Measurements from ENCODE around the gene HTN3.
"Not testable (repeated sequence)": the region's sequence is repeated elsewhere in the genome, so short reads cannot be mapped to it uniquely, and the experiment has no call there.

HTN3 gene

DNA sequence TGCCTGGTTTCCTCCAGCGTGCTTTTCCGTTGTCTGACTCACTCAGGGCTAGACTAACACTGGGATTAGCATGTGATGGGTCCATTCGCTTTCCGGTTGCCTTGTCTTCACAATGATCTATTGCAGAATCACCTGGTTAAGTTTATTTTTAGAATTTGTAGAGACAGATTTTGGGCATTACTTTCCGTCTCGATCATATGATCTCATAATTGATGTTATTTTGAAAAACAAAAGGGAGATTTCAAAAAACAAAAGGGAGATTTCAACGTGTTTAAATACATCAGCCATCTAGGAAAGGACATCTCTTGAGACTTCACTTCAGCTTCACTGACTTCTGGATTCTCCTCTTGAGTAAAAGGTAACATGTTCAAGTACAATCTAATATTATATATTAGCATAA, at the start of gene HTN3:
Gene HTN3, plus strand, starts transcription at position 301 of the 400 bp plus-strand sequence. CDS start 2,282 bp downstream, outside the sequence.
- DNase-seq (ENCODE audit: low read depth in 2 of 2) = not testable (repeated sequence)

DNA sequence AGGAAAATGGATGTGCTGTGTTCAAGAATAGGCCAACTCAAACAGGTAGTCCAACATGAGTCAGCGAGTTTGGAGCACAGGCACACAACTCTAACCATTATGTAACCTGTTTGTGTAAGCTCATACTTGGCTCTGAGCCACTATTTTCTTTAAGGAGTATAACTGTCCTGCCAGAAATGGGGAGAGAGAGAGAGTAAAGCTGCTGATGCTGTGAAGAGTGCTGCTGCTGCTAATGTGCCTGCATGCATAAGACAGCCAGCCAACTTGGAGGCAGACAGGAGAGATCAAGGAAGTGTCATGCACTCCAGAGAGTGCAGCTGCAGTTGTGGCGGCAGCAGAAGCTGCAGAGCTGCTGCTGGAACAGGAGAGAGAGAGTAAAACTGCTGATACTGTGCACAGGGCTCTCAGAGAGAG, 44.2 kb upstream of the HTN3 start:
- peak in 1 of 2 experiments; percentile 1 for DNase-seq (ENCODE audit: low read depth in 2 of 2)

DNA sequence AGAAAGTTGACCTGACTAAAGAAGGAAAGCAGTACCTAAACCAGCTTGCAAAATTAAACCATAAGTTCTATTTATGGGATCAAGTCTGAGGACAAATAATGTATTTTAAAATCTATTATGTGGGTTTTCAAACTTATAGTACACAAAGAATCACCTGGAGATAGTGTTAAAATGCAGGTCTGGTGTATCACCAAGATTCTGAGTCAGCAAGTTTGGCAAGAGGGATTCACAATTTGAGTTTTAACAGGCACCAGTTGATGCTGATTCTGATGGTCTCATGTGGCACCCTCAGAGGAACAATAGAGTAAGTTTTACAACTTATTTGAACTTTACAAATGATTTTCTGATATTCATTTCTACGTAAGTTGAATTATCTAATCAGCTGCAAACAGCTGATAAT, 41.6 kb upstream of the HTN3 start:
- no peak for DNase-seq (ENCODE audit: low read depth in 2 of 2)

DNA sequence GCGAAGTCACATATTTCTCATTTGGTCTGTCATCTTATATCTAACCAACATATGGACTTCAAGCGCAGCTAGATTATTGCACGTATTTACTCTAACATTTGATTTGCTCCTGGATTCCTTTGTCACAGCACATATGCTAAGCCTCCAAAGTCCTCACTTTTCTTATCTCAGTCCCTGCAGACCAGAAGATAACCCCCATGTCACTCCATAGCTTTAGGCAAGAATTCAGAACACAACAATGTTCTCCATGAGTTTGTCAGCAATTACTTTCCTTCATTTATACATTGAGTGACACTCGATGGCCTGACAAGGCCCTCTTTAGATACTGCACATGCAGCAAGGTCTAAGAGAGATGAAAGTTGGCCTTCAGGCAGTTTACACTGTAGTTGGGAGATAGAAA, 37.2 kb upstream of the HTN3 start:
- no peak for DNase-seq (ENCODE audit: low read depth in 2 of 2)

DNA sequence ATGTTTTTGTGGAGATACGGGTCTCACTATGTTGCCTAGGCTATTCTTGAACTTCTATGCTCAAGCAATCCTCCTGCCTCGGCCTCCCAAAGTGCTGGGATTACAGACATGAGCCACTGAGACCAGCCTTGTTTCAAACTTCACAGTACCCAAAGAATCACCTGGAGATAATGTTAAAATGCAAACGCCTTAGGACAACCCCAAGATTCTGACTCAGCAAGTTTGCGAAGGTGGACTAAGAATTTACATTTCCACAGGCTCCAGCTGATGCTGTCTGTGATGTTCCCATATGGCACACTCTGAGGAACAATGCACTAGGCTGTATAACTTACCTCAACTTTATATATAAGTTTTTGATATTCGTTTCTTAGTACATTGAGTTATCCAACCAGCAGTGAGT, 33.5 kb upstream of the HTN3 start:
- DNase-seq (ENCODE audit: low read depth in 2 of 2) = no peak

DNA sequence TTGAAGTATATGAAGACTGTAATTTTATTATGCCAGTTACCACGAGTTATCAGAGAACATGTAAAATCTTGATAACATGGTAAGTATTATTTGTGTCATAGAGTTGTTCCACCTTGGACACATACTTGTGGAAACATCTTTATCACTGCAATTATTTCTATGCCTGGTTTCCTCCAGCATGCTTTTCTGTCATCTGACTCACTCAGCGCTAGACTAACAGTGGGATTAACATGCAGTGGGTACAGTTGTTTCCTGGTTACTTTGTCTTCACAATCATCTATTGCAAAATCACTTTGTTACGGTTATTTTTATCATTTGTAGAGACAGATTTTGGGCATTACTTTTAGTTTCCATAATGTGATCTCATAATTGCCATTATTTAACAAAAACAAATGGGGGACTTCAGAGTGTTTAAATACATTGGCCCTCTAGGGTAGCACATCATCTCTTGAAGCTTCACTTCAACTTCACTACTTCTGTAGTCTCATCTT, 32.7 kb upstream of the HTN3 start, which contains the start of gene STATH:
Gene STATH, plus strand, starts transcription at position 441 of the 491 bp plus-strand sequence. CDS start 2,472 bp downstream, outside the sequence.
- no peak for DNase-seq (ENCODE audit: low read depth in 2 of 2)

DNA sequence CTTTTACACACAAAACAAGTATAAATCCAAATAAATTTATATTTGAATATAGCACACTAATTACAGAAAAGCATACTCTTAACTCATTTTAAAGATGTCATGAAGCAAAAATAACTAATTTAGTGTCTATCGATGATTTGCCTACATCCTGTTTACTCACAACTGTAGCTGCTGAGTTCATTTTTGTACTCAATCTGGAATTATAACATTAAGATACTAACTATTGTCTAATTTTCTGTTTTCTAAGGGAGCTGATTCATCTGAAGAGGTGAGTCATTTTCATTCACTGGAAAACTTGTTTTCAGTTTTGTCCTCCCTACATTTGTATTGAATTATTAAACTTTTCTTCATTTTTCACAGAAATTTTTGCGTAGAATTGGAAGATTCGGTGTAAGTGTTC, 28.8 kb upstream of the HTN3 start:
- DNase-seq (ENCODE audit: low read depth in 2 of 2) = no peak

DNA sequence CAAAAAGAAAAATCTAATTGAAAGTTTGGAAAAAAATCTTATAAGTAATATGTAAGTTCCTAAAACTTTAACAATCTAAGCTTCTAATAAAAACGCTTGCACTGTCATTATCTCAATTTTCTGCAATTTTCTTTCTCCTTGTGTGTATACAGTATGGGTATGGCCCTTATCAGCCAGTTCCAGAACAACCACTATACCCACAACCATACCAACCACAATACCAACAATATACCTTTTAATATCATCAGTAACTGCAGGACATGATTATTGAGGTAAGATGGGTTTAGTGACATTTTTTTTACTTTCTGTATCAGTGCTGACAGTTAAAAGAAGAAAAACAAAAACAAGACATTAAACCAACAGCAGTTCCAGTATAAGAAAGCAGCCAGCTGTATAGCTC, 27.5 kb upstream of the HTN3 start:
- no peak for DNase-seq (ENCODE audit: low read depth in 2 of 2)

DNA sequence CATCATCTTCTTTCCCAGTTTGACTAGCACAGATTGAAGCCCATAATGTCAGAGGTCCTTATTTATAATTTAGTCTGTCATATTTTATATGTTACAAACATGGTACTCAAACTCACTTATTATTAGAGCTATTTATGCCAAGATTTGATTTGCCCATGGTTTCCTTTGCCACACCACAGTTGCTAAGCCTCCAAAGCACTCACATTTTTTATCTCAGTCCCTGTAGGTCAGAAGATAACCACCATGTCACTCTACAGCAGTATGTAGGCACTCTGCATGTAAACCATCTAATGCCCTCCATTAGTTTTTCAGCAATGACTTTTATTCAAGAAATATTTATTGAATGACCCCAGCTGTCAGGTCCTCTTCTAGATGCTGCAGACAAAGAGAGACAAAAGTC, 25.8 kb upstream of the HTN3 start:
- DNase-seq (ENCODE audit: low read depth in 2 of 2) = no peak

DNA sequence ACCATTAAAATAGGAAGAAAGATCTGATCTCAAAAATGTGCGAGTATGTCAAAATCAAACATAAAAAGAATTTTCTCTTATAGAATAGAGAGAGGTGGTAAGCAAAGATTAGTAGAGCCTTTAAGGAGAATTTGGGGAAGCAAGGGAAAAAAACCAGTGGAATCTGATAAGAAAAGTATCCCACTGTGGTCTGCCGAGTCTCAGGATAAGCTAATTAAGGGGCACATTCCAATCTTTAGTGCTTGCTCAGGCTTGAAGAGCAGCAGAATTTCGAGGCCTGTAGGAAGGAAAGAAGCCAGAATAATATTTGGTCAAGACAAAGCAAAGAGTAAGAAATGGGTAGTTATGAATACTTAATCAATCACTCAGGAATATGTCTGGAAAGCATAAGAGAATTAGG, 19.5 kb upstream of the HTN3 start:
- DNase-seq (ENCODE audit: low read depth in 2 of 2) = no peak

DNA sequence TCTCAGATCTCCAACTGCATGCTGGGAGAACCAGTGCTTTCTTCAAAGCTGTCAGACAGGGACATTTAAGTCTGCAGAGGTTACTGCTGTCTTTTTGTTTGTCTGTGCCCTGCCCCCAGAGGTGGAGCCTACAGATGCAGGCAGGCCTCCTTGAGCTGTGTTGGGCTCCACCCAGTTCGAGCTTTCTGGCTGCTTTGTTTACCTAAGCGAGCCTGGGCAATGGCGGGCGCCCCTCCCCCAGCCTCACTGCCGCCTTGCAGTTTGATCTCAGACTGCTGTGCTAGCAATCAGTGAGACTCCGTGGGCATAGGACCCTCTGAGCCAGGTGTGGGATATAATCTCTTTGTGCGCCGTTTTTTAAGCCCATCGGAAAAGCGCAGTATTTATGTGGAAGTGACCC, 9.3 kb upstream of the HTN3 start:
- DNase-seq (ENCODE audit: low read depth in 2 of 2) = not testable (repeated sequence)

DNA sequence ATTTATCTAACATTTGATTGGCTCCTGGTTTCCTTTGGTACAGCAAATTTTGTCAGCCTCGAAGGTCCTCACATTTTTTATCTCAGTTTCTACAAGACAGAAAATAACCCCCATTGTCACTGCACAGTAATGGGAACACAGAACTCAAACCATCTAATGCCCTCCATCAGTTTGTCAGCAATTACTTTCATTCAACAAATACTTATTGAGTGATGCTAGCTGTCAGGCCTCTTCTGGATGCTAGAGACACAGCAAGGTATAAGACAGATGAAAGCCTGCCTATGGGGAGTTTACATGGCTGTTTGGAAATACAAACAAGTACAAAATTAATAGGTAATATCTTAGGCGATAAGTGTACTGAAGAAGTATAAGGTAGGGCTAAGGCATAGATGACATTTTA, 5.0 kb upstream of the HTN3 start:
- no peak for DNase-seq (ENCODE audit: low read depth in 2 of 2)

DNA sequence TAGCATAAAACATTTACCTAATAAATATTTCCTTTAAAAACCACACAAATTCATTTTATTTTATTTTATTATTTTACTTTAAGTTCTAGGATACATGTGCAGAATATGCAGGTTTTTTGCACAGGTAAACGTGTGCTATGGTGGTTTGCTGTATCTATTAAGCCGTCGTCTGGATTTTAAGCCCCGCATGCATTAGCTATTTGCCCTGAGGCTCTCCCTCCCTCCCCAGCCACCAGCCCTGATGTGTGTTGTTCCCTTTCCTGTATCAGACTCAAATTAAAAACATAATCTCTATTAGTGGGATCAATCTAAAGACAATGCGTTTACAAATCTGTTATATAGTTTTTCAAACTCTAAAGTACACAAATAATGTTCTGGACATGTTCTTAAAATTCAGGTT, 1.2 kb upstream of the HTN3 start:
- DNase-seq (ENCODE audit: low read depth in 2 of 2) = no peak

DNA sequence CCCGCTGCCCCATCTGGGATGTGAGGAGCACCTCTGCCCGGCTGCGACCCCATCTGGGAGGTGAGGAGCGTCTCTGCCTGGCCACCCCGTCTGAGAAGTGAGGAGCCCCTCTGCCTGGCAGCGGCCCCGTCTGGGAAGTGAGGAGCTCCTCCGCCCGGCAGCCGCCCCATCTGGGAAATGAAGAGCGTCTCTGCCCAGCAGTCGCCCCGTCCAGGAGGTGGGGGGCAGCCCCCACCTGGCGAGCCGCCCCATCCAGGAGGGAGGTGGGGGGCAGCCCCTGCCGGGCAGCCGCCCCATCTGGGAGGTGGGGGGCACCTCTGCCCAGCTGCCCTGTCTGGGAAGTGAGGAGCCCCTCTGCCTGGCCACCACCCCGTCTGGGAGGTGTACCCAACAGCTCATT, 9.3 kb downstream of the HTN3 start:
- not testable (repeated sequence) for DNase-seq (ENCODE audit: low read depth in 2 of 2)

DNA sequence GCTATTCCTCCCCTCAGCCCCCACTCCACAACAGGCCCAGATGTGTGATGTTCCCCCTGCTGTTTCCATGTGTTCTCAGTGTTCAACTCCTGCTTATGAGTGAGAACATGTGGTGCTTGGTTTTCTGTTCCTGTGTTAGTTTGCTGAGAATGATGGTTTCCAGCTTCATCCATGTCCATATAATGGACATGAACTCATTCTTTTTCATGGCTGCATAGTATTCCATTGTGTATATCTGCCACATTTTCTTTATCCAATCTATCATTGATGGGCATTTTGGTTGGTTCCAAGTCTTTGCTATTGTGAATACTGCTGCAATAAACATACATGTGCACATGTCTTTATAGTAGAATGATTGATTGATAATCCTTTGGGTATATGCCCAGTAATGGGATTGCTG, 11.7 kb downstream of the HTN3 start:
- not testable (repeated sequence) for DNase-seq (ENCODE audit: low read depth in 2 of 2)

DNA sequence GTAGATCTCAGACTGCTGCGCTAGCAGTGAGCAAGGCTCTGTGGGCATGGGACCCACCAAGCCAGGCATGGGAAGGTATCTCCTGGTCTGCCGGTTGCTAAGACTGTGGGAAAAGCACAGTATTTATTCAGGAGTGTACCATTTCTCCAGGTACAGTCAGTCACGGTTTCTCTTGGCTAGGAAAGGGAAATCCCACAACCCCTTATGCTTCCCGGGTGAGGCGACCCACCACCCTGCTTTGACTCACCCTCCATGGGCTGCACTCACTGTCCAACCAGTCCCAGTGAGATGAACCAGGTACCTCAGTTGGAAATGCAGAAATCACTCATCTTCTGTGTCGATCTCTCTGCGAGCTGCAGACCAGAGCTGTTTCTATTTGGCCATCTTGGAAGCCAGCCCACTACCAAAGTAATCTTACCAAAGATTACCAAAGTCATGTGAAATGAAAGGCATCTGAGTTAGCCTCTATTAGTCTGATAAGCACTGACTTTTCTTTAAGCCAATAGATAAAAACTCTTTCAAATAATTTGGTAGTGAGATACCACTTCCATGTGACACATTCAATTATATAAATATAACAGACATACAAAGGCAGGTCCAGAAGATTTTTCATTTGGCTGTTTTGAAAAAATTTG, 13.5 kb downstream of the HTN3 start:
- DNase-seq (ENCODE audit: low read depth in 2 of 2) = no peak

DNA sequence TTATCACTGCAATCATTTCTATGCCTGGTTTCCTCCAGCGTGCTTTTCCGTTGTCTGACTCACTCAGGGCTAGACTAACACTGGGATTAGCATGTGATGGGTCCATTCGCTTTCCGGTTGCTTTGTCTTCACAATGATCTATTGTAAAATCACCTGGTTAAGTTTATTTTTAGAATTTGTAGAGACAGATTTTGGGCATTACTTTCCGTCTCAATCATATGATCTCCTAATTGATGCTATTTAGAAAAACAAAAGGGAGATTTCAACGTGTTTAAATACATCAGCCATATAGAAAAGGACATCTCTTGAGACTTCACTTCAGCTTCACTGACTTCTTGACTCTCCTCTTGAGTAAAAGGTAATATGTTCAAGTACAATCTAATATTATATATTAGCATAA, 21.9 kb downstream of the HTN3 start, which contains the start of gene HTN1:
Gene HTN1, plus strand, starts transcription at position 301 of the 400 bp plus-strand sequence. CDS start 2,639 bp downstream, outside the sequence.
- DNase-seq (ENCODE audit: low read depth in 2 of 2) = not testable (repeated sequence)

DNA sequence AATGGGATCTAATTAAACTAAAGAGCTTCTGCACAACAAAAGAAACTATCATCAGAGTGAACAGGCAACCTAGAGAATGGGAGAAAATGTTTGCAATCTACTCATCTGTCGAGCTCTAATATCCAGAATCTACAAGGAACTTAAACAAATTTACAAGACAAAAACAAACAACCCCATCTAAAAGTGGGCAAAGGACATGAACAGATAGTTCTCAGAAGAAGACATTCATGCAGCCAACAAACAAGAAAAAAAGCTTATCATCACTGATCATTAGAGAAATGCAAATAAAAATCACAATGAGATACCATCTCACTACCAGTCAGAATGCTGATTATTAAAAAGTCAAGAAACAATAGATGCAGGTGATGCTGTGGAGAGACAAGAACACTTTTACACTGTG, 28.3 kb downstream of the HTN3 start:
- DNase-seq (ENCODE audit: low read depth in 2 of 2) = not testable (repeated sequence)

DNA sequence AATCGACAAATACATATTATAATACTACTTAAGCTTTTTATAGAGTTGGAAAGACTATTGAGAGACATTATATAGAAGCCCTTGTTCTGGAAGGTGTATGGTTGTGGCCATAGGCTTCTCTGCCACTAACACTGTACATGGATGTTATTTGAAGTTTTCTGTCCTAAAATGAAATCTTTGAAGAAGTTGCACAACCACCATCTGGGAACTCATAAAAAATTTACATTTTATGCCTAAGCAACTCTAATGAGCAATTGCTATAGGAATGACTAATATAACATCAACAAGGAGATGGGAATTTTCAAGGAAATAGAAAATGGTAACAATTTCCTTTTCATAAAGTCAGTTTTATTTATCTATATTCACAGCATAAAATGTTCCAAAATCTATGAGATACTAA, 29.4 kb downstream of the HTN3 start:
- no peak for DNase-seq (ENCODE audit: low read depth in 2 of 2)

DNA sequence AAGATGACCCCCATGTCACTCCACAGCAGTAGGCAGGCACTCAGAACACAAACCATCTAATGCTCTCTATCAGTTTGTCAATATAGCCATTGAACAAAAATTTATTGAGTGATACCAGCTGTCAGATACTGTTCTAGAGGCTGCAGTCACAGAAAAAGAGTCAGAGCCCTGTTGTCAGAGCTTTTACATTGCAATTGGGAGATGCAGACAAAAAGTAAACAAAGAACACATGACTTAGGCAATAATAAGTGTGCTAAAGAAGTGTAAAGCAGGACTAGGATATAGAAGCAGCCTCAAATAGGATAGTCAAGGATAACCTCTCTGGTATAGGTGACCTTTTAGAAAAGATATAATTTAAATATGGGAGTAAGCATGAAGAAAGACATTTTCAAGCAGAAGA, 30.9 kb downstream of the HTN3 start:
- no peak for DNase-seq (ENCODE audit: low read depth in 2 of 2)

DNA sequence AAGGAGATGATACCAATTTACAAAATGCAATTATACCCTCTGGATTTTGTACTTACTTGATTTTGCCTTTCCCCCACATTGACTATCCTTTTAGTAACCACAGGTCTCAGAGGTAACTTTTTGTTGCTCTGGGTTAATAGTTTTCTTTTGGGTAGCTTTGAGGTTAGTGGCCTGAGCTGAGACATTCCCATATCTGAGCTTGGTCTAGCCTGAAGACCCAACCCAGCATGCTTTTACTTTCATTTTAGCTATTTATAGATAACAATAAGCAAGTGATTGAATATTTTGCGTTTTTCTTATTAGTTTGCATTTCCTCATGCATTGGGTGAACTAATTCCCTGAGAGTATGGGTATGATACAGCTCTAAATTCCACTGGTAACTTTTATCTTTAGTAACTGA, 33.7 kb downstream of the HTN3 start:
- no peak for DNase-seq (ENCODE audit: low read depth in 2 of 2)

DNA sequence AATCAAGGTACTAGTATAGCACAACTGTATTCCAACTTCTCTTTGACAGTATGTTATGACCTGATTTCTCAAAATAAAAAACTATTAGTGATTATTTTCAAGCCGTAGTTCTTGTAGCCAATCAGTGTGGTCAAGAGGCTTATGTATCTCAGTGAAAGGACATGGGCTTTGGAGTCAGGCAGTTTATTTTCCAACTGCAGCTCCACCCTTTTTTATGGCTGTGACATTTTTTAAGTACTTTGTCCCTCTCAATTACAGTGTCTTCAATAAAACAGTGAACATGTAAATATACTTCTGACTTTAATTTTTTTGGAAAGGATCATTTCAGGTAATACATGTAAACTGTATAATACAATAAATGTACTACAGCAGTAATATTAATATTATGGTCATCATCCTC, 51.9 kb downstream of the HTN3 start:
- DNase-seq (ENCODE audit: low read depth in 2 of 2) = no peak
